Stimulated activated CD4-positive, alpha-beta T cell treated with anti-CD3 and anti-CD28 coated beads, Interleukin-4, amount 100 ng/mL, for 24 hours (primary cell): Measurements from ENCODE around the gene EGFL7.

Experiments used
- DNase-seq: peaks from one replicate; pipeline ENCODE4 v3.0.0-alpha.2; 2020

EGFL7 gene

DNA sequence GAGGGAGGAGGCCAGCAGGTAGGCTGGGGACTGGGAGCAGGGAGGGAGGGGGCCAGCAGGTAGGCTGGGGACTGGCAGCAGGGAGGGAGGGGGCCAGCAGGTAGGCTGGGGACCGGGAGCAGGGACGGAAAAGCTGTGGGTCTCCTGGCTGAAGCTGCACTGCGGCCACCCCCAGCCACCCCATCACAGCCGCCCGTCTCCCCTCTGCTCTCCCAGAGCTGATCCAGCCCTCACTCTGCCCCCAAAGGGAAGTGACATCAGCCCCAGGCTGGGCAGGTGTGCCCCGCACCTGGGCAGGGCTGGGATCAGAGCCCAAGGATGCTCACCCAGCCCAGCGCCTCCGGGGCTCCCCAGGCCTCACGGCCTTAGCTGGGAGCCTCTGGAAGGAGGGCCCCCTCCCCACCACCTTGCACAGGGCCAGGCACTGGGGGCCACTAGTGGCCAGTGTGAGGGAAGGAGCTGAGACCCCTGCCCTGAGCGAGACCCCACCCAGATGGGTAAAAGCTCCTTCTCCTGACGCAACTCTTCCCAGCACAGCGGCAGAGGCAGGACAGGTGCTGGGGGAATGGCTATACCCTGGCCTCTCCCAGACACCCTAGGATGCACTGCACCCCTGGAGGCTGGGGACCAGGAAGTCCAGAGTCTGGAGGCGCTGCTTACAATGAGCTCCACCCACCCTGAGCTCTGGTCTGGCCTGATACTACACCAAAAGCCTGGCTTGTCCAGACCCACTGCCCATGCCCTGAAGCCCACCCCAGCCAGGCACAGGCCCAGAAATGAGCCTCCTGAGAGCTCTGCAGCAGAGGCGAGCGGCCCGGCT is 13.0 kb downstream of the EGFL7 start:
- no peak for DNase-seq

- DNase-seq: no peak
Observed at GRCh38 chr9:136676297-136676794, 13.6 kb downstream of the EGFL7 start.

DNA sequence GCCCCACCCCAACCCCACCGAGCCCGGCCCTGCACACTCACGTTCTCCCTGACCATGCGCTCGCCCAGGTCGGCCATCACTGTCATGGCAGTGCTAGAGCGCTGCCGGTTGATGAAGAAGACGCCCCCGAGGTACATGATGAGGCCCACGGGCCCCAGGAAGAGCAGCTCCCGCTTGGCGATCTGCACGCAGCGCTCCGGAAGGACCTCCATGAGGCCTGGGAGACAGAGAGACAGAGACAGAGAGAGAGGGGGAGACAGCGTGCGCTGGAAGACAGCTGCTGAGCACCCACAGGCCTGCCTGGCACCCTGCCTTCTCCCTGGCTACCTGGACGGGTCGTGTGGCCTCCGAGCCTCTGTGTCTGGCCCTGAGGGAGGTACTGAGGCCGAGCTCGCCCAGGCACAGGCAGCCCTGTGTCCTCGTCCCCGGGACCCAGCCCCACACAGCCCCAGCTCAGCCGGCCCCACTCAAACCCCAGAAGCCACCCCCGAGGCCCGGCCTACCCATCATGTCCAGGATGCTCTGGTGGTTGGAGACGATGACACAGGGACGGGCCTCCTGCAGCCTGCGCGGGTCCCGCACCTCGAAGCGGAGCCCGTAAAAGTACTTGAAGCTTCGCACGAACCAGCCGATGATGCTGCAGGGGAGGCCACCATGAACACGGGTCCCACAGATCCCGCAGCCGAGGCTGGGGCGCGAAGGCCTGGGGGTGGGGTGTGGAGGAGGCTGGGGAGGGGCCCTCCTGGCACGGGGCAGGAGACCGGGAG is 14.4 kb downstream of the EGFL7 start:
- no peak for DNase-seq

DNA sequence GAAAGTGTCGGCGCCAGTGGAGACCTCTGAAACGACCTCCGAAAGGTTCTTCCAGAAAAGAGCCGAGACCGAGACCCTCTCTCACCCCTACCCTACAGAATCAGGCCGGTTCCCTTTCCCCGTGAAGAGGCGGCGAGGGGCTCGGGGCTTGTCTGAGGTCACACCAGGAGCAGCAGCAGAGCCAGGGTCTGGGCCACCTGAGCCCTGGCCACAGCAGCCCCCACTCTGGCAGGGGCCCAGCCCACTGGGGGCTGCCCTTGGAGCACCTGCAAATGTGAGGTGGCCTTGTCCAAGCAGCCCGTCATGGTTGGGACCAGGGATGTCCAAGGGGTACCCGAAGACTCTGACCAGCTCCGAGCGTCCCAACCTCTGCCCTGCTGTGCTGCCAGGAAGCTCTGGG is 15.3 kb downstream of the EGFL7 start:
- no peak for DNase-seq

DNA sequence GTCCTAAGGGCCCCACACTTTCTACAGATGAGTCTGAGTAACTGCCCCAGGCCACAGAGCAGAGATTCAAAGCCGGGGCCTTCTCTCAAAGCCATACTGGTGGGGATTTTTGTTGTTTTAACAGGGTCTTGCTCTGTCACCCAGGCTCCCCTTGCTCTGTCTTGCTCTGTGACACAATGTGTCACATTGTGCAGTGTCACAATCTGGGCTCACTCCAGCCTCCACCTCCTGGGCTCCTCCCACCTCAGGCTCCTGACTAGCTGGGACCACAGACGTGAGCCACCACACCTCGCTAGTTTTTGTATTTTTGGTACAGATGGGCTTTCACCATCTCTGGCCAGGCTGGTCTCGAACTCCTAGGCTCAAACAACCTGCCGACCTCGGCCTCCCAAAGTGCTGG is 15.9 kb downstream of the EGFL7 start:
- no peak for DNase-seq

- DNase-seq: no peak
Observed at GRCh38 chr9:136679431-136679941, 16.8 kb downstream of the EGFL7 start.

- DNase-seq: no peak
Observed at GRCh38 chr9:136681029-136681428, 18.3 kb downstream of the EGFL7 start.

- DNase-seq: no peak
Observed at GRCh38 chr9:136681945-136682699, 19.4 kb downstream of the EGFL7 start.

DNA sequence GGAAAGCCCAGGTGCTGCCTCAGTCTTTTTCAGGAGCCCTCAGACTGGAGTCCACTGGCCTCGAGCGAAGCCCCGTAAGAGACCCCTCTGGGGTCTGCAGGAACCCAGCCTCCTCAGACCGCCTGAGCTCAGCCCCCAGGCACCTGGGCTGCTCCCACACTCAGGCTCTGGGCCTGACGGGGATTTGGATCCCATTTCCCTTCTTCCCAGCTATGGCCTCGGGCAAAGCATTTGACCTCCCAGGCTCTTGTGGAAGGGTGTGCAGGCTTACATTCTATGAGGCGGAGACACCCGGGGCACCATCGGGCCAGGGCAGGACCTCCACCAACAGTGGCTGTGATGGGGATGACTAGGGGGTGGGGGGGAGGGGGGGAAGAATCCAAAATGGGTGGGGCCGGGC is 20.0 kb downstream of the EGFL7 start:
- DNase-seq: no peak

GRCh38 chr9:136683173-136683745 is 20.5 kb downstream of the EGFL7 start:
- DNase-seq: no peak

GRCh38 chr9:136683755-136684154 is 21.0 kb downstream of the EGFL7 start:
- no peak for DNase-seq

DNA sequence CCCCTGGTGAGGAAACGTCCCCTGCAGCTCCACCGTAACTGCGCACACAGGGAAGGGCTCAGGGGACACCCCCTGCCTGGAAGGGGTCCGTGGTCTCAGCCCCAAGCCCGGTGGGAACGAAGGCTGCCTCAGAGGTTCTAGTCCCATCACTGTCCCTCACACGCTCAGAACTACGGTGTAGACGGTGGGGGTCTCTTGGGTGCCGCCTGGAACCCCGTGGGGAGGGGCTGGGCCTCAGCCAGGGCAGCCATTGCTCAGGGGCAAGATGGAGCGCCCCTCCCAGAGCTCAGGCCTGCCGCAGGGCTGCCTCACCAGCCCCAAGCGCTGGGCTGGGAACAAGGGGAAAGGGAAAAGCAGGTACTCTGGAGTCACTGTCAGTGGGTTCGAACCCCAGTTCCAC is 21.6 kb downstream of the EGFL7 start:
- no peak for DNase-seq

GRCh38 chr9:136684799-136685198 is 22.1 kb downstream of the EGFL7 start:
- DNase-seq: no peak

DNA sequence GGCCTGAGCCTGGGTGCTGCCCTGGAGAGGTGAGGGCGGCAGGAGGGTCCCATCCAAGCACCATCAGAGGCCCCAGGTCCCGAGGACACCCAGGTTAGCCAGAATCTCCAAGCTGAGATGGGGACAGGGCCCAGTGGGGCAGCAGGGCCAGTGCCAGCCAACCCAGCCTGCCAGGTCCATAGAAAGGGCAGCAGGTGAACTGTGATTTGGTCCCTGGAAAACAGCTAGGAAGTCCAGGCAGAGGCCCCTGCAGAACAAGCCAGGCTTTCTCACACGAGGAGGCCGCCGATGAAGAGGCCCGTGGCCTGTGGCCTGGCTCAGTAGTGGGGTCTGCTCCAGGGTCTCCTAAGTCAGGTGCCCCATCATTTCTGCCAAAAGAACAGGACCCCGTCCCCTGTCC is 22.5 kb downstream of the EGFL7 start:
- no peak for DNase-seq

GRCh38 chr9:136685790-136686533 is 23.2 kb downstream of the EGFL7 start:
- no peak for DNase-seq

DNA sequence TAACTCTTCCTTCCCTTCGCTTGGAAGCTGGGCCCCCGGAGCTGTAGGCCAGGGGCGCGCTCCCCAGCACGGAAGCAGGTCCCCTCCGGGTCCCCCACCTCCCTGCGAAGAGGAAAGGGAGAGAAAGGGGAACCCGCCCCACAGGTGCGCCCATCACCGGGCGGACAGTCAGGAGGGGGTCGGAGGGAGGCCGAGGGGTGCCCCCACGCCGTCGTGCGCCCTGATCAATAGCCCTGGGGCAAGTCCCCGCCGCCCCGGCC is 23.7 kb downstream of the EGFL7 start:
- DNase-seq: no peak

GRCh38 chr9:136686794-136687711 is 24.3 kb downstream of the EGFL7 start, which contains the start of gene AGPAT2:
Gene AGPAT2 (minus strand): TSS chr9:136687457. CDS start chr9:136687357, 100 bp downstream.
- peak; percentile 64 for DNase-seq

DNA sequence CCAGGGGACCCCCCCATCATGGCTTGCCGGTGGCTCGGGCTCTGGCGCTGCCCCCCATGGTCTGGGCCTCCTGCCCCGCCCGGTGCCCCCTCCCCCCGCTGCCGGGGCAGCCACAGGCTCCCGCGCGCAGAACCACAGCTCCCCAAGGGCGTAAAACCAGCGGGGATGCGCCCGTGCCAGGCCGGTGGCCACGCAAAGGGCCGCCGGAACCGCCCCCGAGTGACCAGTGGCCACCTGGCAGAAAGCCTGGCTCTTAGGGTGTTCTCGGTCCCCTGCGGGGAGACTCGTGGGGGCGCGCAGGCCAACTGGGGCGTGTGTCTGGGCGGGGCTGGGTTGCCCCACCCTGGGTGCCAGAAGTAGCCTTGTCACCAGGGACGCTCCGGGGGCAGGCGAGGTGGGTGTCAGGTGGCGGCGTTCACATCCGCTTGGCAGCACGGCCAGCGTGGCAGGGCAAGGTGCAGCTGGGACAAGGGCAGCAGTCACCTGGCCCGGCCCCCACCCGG is 25.1 kb downstream of the EGFL7 start:
- DNase-seq: no peak

GRCh38 chr9:136688274-136689107 is 25.8 kb downstream of the EGFL7 start:
- no peak for DNase-seq

- DNase-seq: no peak
Observed at GRCh38 chr9:136689108-136689460, 26.4 kb downstream of the EGFL7 start.
